Activated CD8-positive, alpha-beta T cell treated with anti-CD3 and anti-CD28 coated beads for 36 hours (primary cell): ENCODE results near the gene SMARCD3. TPM values are rescaled to one million over a fixed set of nuclear protein-coding genes. Genes with fewer than 3 reads are reported as not detected.
A peak's percentile ranks its signal among the peaks of the same experiment; 100 is the strongest.

Source experiments
- ATAC-seq: fragments of 200-7000 bp; cut with Tn5 transposase; one replicate; pipeline ENCODE4 v1.10.0; 2021; ENCODE audit warnings: mild to moderate bottlenecking, moderate library complexity
- CTCF ChIA-PET: fragments of 350-600 bp; sonication (Branson Sonifier 250); formaldehyde crosslinking; loops from one replicate; lab custom pipeline; 2021; ENCODE audit warnings: antibody characterized with exemption; lab: Charles Lee
- POLR2A ChIA-PET: fragments of 350-600 bp; sonication (Branson Sonifier 250); formaldehyde crosslinking; loops from one replicate; lab custom pipeline; 2021; ENCODE audit warnings: antibody characterized with exemption; lab: Charles Lee
- DNase-seq: peaks from one replicate; pipeline ENCODE4 v3.0.0-alpha.2; 2020
- H3K27ac Mint-ChIP-seq: one replicate; pipeline ENCODE4 v1.8.0; 2021; ENCODE audit warnings: mild to moderate bottlenecking, mixed read lengths
- H3K27me3 Mint-ChIP-seq: one replicate; pipeline ENCODE4 v1.8.0; 2021; ENCODE audit warnings: mixed read lengths
- H3K36me3 Mint-ChIP-seq: one replicate; pipeline ENCODE4 v1.8.0; 2021; ENCODE audit warnings: low read depth, mixed read lengths
- H3K4me1 Mint-ChIP-seq: one replicate; pipeline ENCODE4 v1.8.0; 2021; ENCODE audit warnings: low read depth, mixed read lengths
- H3K4me3 Mint-ChIP-seq: one replicate; pipeline ENCODE4 v1.8.0; 2021; ENCODE audit warnings: mild to moderate bottlenecking, moderate library complexity, mixed read lengths
- H3K9me3 Mint-ChIP-seq: one replicate; pipeline ENCODE4 v1.8.0; 2021; ENCODE audit warnings: mixed read lengths
- intact Hi-C: fragments of 100-400 bp; cut with micrococcal nuclease; formaldehyde crosslinking; loops from one replicate; pipeline ENCODE4 v1.10.0; 2022
- total RNA-seq, 2 experiments: library from RNA; stranded (reverse); gene quantifications; one replicate each; pipeline ENCODE4 v1.2.3, GENCODE V29; 2021
- TF ChIP-seq, protein P1 (sequence below): fragments of 200-600 bp; IDR thresholded peaks from one replicate; pipeline ENCODE4 v1.8.0; 2022; ENCODE audit warnings: antibody characterized with exemption, mild to moderate bottlenecking

SMARCD3 gene
- total RNA-seq, 2 experiments from 2014 or later: 8.2 to 8.9 TPM

GRCh38 chr7:151241755-151242096 is 6.8 kb downstream of the SMARCD3 start:
- POLR2A ChIA-PET: interaction anchor here (0.8 to 2.9 kb wide), 3 partner anchors 8 to 30 kb away, joined by 3 to 23 read pairs (median 3); partner anchors contain the start of gene CHPF2
- peaks cover 9% of the 10 kb centered on the region for H3K36me3 Mint-ChIP-seq
- DNase-seq (no peak), ATAC-seq (no peak)
- CTCF ChIA-PET: interaction anchor here (1.1 to 3.6 kb wide), 4 partner anchors 8 to 118 kb away, joined by 3 to 68 read pairs (median 6); partner anchors contain the start of genes ABCF2 and CHPF2
- no peaks in the 10 kb centered on the region for H3K9me3 Mint-ChIP-seq
- TF ChIP-seq, protein P1, sequence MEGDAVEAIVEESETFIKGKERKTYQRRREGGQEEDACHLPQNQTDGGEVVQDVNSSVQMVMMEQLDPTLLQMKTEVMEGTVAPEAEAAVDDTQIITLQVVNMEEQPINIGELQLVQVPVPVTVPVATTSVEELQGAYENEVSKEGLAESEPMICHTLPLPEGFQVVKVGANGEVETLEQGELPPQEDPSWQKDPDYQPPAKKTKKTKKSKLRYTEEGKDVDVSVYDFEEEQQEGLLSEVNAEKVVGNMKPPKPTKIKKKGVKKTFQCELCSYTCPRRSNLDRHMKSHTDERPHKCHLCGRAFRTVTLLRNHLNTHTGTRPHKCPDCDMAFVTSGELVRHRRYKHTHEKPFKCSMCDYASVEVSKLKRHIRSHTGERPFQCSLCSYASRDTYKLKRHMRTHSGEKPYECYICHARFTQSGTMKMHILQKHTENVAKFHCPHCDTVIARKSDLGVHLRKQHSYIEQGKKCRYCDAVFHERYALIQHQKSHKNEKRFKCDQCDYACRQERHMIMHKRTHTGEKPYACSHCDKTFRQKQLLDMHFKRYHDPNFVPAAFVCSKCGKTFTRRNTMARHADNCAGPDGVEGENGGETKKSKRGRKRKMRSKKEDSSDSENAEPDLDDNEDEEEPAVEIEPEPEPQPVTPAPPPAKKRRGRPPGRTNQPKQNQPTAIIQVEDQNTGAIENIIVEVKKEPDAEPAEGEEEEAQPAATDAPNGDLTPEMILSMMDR: no peak
- no peak overlapping the region for H3K4me3 Mint-ChIP-seq
- intact Hi-C loops: loop anchor here (5.0 kb wide), 1 partner anchor 66 kb away; no protein-coding TSS in a partner anchor
- peaks cover 27% of the 10 kb centered on the region for H3K4me1 Mint-ChIP-seq
- peaks cover 5% of the 10 kb centered on the region for H3K27me3 Mint-ChIP-seq
- no peak overlapping the region for H3K27ac Mint-ChIP-seq

DNA sequence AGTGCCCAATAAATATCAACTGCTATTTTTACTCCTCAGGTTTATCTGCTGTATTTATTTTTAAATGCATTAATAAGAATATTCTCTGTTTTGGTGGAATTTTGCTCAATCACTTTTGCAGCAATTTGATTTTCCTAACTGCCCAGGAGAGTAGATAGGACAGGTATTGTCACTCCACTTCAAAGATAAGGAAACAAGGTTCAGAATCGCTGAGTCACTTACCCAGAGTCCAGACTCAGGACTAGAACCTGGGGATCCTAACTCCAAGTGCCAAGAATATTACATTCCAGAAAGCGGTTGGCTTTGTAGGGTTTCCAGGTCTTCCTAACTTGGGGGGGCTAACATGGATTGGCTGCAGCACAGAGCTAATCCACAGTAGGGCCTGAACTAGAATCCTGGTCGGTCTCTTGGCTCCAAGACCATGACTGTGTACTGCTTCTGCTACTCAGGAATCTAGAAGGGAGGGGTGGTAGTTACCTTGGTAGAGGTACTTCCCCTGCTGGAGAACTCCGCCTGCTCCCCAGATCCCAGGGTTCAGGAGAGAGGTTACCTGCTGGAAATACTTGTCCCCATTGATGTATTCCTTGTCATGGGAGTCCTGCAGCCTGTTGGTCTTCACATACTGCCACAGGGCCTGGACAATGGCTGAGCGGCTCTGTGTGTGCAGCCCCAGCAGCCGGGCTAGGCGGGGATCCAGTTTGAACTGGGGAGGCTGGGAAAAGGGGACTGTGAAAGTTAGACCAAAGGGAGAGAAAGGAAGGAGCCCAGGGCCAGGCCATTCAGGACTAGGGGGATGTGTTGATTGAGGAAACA is 7.3 kb downstream of the SMARCD3 start:
- Mint-ChIP-seq H3K9me3 (no peaks in the 10 kb centered on the region), H3K27me3 (peaks cover 1% of the 10 kb centered on the region), H3K4me3 (no peak overlapping the region), H3K36me3 (peaks cover 15% of the 10 kb centered on the region), H3K4me1 (peaks cover 26% of the 10 kb centered on the region), H3K27ac (no peak overlapping the region)
- POLR2A ChIA-PET: interaction anchor here (0.8 to 0.9 kb wide), 2 partner anchors 10 to 30 kb away, joined by 3 read pairs; no protein-coding TSS in a partner anchor
- DNase-seq (no peak), ATAC-seq (no peak)
- CTCF ChIA-PET: no interaction called here
- intact Hi-C loops: loop anchor here (5.0 kb wide), 1 partner anchor 66 kb away; no protein-coding TSS in a partner anchor
- TF ChIP-seq, protein P1: no peak

DNA sequence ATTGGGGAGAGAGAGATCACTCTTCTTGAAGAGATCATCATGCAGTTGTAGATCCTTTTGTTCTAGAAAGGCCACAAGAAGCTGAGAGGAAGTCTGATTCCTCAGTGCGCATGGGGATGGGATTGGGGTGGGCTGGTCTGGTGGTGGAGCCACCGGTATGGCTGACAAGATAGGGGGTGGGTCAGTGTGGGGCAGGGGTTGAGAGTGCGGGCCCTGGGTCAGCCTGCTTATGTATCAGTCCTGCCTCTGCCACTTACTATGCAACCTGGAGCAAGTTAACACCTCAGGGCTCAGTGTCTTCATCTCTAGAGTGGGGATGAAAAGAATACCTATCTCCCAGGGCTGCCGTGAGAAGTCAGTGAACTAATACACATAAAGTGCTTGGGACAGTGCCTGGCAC is 8.0 kb downstream of the SMARCD3 start:
- Mint-ChIP-seq H3K4me1 (peaks cover 24% of the 10 kb centered on the region), H3K27ac (peak overlapping the region; percentile 9), H3K36me3 (peaks cover 17% of the 10 kb centered on the region), H3K9me3 (no peaks in the 10 kb centered on the region), H3K4me3 (no peak overlapping the region), H3K27me3 (no peaks in the 10 kb centered on the region)
- ChIA-PET POLR2A (no interaction called here), CTCF (no interaction called here)
- intact Hi-C loops: loop anchor here (5.0 kb wide), 1 partner anchor 67 kb away; no protein-coding TSS in a partner anchor
- ATAC-seq: no peak
- DNase-seq: no peak
- TF ChIP-seq, protein P1: no peak

GRCh38 chr7:151239837-151240459 is 8.5 kb downstream of the SMARCD3 start:
- H3K4me3 Mint-ChIP-seq: no peak overlapping the region
- CTCF ChIA-PET: interaction anchor here (0.9 kb wide), 1 partner anchor 71 kb away, joined by 3 read pairs; no protein-coding TSS in a partner anchor
- POLR2A ChIA-PET: no interaction called here
- DNase-seq (no peak), ATAC-seq (no peak)
- no peaks in the 10 kb centered on the region for H3K9me3 Mint-ChIP-seq
- H3K27ac Mint-ChIP-seq: no peak overlapping the region
- H3K4me1 Mint-ChIP-seq: peaks cover 29% of the 10 kb centered on the region
- peaks cover 23% of the 10 kb centered on the region for H3K36me3 Mint-ChIP-seq
- intact Hi-C loops: loop anchor here (5.0 kb wide), 1 partner anchor 67 kb away; no protein-coding TSS in a partner anchor
- TF ChIP-seq, protein P1: no peak
- H3K27me3 Mint-ChIP-seq: no peaks in the 10 kb centered on the region
